HG02588 (cell line): Measurements from ENCODE around the gene KCNJ1.

ENCODE experiments used
- ATAC-seq: cut with Tn5 transposase; IDR thresholded peaks from one replicate; pipeline ENCODE4 v1.9.1; 2021; ENCODE audit warnings: mild to moderate bottlenecking, moderate library complexity; ENCODE audit not compliant: unreplicated experiment

KCNJ1 gene

DNA sequence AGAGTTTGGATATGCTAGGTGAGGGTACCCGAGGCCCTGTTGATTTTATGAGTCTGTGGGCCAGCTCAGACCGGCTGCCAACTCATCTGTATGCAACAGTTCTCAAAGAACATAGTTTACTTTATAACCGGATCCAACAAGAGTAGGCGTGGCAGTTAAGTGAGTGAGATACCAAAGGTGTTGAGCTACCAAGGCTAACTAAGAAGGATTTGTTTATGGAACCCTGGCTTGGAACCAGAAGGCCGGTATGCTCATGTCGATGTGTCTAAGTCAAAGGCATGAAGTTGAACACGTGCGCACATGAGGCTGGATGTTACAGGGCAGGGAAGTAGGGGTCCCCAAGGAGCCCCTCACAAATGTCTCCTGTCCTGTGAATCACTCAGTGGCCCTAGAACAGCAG is at the start of gene KCNJ1:
Gene KCNJ1 (minus strand): TSS at position 20 of the 400 bp plus-strand sequence. CDS start 27,053 bp downstream, outside the sequence.
- no peak for ATAC-seq

GRCh38 chr11:128916681-128917080 is 49.6 kb upstream of the KCNJ1 start:
- ATAC-seq: no peak

DNA sequence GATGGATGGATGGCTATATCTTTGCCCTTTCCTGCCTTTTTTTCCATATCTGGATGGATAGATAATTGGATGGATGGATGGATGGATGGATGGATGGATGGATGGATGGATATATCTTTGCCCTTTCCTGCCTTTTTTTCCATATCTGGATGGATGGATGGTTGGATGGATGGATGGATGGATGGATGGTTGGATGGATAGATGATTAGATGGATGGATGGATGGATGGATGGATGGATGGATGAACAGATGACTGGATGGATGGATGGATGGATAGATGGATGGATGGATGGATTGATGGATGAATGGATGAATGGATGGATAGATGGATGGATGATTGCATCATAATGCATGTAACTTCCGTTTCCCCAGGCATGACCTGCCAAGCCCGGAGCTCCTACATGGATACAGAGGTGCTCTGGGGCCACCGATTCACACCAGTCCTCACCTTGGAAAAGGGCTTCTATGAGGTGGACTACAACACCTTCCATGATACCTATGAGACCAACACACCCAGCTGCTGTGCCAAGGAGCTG is 49.0 kb upstream of the KCNJ1 start:
- no peak for ATAC-seq

DNA sequence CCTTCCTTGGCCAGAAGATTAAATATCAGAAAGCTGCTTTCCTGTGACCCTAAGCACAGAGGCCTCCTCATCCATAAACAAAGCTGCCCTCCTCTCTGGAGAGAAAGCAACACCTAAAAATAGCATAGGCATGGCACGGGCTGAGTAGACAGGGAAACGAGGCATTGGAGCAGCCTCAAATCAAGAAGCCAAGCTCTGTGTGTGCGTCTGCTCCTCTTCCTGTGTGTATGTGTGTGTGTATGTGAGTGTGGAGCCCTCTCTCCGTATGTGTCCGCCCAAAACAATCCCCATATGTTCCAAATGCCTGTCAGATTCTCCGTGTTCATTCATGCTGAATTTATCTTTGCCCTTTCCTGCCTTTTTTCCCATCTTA is 48.0 kb upstream of the KCNJ1 start:
- no peak for ATAC-seq

DNA sequence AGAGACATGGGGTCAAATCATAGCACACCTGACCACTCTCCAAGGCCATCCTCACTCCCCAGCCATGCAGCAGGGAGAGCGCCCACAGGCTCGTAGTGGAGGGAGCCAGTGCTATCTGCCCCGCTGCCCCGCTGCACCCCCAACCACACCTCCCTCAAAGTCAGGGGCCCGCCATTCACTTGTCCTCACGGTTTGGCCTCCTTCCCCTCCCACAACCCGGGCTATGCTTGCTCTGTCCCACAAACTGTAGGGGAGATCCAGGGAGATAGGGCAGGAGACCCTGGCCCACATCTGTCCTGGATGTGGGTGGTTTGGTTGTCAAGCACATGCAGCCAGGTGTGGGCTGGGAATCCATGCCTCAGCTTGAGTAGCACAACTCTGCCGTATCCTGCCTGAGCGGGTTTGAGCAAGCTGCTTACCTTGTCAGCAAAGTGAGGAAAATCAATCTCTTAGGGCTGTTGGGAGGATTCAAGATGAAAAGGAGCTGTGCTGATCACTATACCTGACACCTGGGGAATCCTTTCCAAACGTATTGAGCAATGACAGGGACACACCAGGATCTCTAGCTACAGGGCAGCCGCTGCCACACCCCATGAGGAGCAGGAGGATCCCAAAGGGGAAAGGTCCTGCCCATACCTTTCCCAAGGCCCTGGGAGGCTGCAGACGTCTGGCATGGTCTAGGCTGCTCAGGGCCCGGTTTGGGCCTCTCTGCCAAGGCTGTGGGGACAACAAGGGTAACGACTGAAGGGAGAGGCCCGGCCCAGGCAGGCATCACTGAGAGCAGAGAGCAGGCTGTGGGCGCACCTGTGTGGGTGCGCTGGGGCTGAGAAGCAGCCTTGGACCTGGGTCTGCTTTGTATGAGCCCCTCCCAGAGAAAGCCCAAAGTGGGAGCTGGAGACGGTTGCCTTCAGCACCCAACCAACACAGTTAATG is 47.4 kb upstream of the KCNJ1 start:
- no peak for ATAC-seq

GRCh38 chr11:128913806-128914205 is 46.7 kb upstream of the KCNJ1 start:
- no peak for ATAC-seq

GRCh38 chr11:128911701-128912100 is 44.6 kb upstream of the KCNJ1 start:
- ATAC-seq: no peak

DNA sequence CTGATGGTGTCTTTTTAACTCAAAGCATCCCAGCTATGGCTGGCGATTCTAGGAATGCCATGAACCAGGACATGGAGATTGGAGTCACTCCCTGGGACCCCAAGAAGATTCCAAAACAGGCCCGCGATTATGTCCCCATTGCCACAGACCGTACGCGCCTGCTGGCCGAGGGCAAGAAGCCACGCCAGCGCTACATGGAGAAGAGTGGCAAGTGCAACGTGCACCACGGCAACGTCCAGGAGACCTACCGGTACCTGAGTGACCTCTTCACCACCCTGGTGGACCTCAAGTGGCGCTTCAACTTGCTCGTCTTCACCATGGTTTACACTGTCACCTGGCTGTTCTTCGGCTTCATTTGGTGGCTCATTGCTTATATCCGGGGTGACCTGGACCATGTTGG is 44.1 kb upstream of the KCNJ1 start:
- no peak for ATAC-seq

DNA sequence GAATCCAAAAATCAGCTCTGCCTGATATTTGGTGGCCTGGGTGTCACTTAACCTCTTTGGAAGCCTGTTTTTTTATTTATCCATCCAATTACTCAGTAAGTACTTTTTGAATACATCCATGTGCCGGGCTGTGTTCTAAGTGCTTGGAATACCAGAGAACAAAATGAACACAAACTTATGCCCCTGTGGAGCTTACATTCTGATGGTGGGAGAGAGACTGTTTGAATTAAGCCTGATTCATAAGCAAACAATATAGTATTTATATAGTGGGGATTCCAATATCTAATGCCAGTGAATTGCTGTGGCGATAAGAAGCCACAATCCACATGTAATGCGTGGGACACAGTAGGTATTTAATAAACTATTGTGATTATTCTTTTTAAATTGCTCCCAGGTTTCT is 43.5 kb upstream of the KCNJ1 start:
- ATAC-seq: no peak

DNA sequence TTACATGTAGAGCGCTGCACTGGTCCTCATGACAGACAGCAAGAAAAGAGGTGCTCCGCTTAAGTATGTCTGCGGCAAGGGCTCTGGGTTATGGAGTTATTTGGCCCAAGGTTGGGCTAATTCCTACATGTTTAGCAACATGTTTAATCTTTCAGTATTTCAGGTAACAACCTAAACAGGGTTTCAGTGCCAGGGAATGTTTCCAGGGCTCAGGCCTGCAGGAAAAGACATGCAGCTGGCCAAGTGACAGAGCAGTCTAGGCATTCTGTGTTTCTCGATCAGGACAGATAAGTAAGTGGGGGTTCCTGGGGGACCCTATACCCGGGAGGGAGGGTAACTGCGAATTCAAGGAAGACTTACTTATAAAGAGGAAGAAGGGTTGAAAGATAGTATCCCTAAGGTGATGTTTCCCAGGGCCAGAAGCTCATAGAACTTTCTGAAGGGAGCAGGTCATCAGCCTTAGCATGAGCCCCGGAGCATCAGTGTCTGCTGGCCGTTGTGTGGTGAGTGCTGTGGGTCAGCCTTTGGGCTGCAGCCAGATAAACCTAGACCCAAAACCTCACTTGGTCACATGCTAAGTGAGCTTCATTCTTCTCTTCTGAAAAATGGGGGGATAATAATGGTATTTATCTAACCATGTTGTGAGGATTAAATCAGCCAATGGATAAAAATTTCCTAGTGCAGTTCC is 42.5 kb upstream of the KCNJ1 start:
- ATAC-seq: no peak

DNA sequence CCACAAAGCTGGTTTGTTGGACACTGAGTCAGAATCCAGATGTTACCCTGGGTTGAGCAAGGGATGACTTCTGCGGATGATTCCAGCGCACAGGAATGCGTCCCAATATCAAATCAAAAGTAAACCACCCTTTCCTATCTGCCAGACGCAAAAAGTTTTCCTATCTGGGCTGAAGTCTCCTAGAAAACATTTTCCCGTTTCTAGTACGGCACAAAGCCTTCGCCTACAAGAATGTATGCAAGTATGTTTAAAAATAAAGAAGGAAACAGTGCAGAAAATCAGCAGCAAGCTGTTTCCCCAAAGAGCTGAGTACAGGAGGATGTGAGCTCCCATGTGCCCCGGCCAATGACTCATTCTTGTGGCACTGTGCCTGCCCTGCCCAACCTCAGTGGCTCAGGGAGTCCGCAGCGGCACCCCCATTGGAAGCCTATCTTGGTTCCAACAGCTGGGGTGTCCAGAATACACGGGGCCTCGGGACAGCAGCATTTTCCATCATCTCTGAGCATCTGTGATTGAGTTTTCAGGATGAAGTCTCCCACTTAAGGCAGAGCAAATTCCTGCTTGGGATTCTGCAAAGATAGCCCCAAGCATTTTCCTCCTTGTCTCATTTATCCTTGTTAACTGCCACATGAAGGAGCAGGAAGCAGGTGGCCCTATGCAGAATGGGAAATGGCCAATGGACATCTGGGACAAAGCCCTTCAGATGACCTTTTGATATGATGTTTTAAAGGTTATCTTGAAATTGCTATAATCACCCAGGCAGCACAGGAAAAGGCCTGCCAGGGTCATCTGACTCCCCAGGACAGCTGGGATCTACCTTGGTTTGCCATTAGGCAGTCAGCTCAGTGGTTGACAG is 41.5 kb upstream of the KCNJ1 start:
- no peak for ATAC-seq

DNA sequence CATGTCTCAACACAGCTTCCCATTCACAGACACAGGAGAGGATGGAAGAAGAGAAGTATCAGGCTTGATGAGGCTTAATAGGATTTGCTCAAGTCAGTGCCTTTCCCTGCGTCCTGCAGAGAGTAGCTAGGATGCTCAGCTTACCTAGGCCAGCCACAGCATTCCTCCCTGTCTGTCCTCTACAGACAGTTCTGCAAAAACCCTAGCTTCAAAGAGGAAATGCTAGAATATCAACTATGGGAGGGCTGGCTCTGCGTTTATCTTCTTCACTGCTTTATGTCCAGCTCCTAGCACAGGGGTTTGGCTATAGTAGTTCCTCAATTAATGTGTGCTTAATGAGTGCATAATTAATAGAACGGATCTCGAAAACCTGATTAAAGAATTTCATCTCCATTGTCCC is 40.5 kb upstream of the KCNJ1 start:
- no peak for ATAC-seq

DNA sequence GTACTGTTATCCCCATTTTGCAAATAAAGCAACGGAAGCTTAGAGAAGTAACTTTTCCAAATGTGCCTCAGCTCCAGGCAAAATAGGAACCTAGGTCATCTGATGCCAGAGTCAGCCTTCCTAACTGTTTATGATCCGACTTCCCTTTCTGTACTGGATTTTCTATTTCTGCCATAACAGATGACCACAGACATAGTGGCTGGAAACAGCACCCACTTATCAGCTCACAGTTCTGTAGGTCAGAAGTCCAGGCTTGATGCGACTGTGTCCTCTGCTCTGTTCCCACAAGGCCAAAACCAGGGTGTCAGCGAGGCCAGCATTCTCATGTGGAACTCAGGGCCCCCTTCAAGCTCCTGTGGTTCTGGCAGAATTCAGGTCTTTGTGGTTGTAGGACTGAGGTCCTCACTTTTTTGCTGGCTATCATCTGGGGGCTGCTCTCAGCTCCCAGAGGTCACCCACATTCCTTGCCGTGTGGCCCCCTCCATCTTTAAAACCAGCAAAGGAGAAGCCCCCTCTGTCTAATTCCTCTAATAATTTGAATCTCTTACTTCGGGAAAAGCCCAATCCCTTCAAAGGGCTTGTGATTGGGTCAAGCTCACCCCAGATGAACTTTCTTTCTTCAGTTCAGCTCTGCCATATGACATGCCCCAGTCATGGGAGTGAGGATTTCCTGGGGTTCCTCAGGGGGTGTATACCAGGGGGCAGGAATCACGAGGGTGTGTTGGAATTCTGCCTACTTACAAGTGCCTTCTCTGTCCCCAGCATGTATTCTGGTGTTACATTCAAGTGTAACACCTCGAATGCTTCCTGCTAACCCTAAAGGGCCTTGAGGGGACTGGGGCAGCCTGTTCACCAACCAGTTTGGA is 39.3 kb upstream of the KCNJ1 start:
- ATAC-seq: no peak

- ATAC-seq: peak; percentile 43
Observed at GRCh38 chr11:128905345-128906184, 38.5 kb upstream of the KCNJ1 start.

DNA sequence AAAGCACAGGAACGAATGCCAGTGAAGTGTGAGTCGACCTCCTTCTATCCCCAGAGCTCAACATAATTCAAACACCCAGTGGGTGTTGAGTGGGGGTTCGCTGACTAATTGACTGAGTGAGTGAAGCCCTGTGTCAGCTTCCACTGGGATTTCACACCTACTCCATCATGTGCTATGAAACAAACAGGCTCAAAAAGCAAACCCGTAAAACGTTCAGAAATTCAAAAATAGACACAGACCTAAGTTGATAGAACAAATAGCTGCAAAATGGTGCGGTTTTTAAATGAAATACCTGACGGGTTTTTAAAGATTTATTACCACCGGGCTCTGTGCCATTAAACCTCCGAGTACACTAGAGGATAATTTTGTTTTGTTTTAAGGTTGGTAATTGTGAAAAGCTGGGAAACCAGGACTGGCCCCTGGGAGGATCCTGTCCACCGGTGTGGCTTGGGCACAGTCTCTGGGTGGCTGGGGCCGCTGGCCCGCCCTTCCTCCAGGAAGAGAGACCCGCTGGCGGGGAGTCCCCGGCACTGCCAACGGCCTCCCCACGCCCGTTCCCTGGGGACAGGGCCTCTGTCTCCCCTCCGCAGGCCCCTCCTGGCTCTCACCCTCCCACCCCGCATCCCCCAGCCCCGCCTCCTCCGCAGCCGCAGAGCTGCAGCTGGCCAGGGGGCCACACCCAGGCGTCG is 37.7 kb upstream of the KCNJ1 start:
- ATAC-seq: peak; percentile 50

DNA sequence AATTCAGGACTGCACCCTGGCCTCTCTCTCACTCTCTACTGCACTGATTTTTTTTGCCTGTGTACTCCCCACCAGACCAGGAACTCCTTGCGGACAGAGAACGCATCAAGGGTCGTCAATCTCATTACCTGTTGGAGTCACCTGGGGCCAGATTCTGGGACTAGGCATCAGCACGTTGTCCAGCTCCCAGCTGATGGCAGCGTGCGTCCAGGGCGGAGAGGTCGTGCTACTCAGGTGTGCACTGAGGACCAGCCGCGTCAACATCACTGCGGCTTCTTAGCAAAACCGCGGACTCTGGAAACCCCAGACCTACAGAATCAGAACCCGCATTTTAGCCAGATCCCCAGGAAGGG is 37.2 kb upstream of the KCNJ1 start:
- no peak for ATAC-seq

GRCh38 chr11:128903248-128904061 is 36.4 kb upstream of the KCNJ1 start:
- ATAC-seq: no peak

DNA sequence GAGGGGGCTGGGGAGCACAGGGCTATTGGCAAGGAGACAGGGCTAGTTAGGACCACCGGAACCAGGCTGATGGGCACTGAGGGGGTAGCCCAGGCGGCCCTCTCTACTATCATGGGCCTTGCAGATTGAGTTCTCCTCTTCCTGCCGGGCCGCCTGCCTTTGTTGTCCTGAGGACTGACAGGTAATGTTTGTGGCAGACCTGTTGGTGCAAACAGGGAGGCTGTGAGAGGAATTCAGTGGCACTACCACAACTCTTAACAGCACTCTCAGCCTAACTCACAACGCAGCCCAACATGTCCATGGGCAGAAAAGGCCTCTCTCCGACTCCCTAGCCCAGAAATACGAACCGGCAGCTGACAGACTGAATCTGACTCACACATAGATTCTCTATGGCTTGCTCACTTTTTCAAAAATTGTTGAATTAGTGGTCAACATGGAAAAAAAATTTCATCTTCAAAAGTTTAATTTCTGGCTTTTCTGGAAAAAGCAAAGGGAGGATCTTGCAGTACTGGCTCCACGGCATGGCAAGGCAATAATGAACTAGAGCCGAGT is 35.5 kb upstream of the KCNJ1 start:
- no peak for ATAC-seq
